RKO (cell line): Measurements from ENCODE around the gene NKTR.

Source experiments
- DNase-seq: peaks from one replicate; pipeline ENCODE4 v3.0.0-alpha.2; 2016; ENCODE audit warnings: low spot score

NKTR gene

GRCh38 chr3:42696356-42697288 lies 96.1 kb downstream of the NKTR start:
- no peak for DNase-seq

DNA sequence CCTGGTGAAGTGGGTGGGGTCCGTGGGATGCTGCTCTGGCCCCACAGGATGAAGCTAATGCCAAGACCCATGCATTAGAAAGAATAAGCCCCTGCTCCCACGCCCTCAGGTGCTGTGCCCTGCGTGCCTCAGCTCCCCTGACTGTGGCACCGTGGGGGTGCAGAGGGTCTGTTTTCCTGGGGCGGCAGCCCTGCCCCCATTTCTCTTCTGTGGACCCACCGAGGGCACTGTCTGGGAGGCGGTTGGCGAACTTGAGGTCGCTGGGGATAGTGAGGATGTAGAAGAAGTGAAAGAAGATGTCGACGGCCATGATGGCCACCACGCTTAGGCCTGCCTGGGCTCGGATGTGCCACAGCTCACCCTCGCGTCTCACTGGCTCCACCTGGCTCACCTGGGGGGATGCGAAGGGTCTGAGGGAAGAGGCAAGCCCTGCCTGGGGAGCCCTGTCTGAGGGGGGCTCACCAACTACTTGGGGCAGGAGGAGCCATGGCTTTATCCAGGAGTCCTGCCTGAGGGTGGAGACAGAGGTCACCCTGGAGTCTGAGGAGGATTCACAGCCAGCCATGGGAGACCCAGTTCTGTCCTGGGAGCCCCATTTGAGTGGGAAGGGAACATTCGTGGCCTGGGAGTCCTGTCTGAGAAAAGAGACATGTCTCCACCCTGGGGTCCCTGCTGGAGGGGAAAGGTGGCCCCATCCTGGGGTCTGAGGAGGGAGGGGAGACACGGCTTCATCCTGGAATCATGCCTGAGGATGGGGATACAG lies 97.0 kb downstream of the NKTR start:
- DNase-seq, result no peak
